ENCODE measurements around the gene DOK7. TPM values are rescaled to one million over a fixed set of nuclear protein-coding genes. Genes with fewer than 3 reads are reported as not detected.
"Not testable (repeated sequence)": the region's sequence is repeated elsewhere in the genome, so short reads cannot be mapped to it uniquely, and the experiment has no call there.

The DOK7 gene
- total RNA-seq, 1 experiment from 2014 or later, result 7.6 TPM

DNA sequence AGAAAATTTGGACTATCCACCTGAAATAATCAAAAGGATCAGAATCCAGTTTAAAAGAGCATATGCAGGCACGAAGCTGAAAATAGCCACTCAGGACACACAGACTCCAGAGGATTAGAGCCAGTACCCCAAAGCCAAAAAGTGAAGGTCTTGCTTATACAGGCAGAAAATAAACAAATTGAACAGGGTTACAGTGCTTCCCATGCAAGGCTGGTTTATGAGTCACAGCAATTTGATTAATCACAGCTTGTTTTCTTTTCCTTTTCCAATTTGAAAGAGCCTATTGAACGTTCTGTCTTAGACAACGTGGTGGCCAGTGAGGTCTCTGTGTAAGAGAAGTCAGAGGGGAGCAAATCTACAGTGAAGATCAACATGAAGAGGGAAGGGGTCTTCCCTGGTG is 11.2 kb upstream of the DOK7 start:
- ChIA-PET POLR2A (ENCODE audit: unreplicated experiment) (no interaction called here), CTCF (interaction anchor here (0.6 to 1.2 kb wide), 3 partner anchors 9 to 106 kb away, joined by 3 read pairs; no protein-coding TSS in a partner anchor)
- Histone ChIP-seq H3K4me3 (no peak overlapping the region), H3F3A (ENCODE audit: insufficient read depth, low read depth) (peaks cover 4% of the 10 kb centered on the region; the same call in 1 of the 2 replicates), H3K27ac (no peak overlapping the region), H3K4me2 (peak overlapping the region; percentile 20; the same call in 1 of the 2 replicates), H3K36me3 (ENCODE audit: low read depth) (no peaks in the 10 kb centered on the region), H3K9me3 (ENCODE audit: insufficient read depth, low read depth) (no peaks in the 10 kb centered on the region), H4K20me1 (ENCODE audit: insufficient read depth) (no peaks in the 10 kb centered on the region), H3K4me1 (replicated peaks; ENCODE audit: insufficient read depth) (peaks cover 10% of the 10 kb centered on the region), H3K27me3 (ENCODE audit: insufficient read depth, low read depth) (no peaks in the 10 kb centered on the region), H2AFZ (no peak overlapping the region), H3K9me2 (ENCODE audit: insufficient read depth) (no peaks in the 10 kb centered on the region), H3K79me2 (ENCODE audit: low read depth) (no peaks in the 10 kb centered on the region)
- no peak for TF ChIP-seq EZH2 (IDR thresholded peaks at IDR 0.05; ENCODE audit: low read depth)
- TF ChIP-seq, protein P1, sequence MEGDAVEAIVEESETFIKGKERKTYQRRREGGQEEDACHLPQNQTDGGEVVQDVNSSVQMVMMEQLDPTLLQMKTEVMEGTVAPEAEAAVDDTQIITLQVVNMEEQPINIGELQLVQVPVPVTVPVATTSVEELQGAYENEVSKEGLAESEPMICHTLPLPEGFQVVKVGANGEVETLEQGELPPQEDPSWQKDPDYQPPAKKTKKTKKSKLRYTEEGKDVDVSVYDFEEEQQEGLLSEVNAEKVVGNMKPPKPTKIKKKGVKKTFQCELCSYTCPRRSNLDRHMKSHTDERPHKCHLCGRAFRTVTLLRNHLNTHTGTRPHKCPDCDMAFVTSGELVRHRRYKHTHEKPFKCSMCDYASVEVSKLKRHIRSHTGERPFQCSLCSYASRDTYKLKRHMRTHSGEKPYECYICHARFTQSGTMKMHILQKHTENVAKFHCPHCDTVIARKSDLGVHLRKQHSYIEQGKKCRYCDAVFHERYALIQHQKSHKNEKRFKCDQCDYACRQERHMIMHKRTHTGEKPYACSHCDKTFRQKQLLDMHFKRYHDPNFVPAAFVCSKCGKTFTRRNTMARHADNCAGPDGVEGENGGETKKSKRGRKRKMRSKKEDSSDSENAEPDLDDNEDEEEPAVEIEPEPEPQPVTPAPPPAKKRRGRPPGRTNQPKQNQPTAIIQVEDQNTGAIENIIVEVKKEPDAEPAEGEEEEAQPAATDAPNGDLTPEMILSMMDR (conservative IDR thresholded peaks at IDR 0.05), result no peak
- BruUV-seq (replicated peaks), result no TSS peak
- intact Hi-C loops (cut with micrococcal nuclease; ENCODE audit: unreplicated experiment), result no loop called here
- peak in 1 of 2 experiments; percentile 58 for DNase-seq

DNA sequence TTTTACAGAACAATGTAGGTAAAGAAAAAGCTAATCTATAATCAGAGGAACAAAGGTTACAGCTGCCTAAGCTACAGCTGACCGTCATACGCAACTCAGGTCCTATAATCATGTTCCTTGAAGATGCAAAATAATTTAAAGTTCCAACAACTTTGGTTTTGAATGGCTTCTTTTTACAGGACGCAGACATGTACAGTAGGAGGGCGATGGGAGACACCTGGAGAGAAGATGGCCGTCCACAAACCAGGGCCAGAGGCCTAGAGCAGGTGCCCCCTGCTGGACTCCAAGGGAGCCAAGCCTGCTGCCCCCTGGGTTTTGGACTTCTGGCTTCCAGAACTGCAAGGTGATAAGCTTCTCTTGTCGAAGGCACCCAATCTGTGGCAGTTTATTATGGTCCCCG is 10.7 kb upstream of the DOK7 start:
- Histone ChIP-seq H3K4me2 (peak overlapping the region; percentile 20; the same call in 1 of the 2 replicates), H4K20me1 (ENCODE audit: insufficient read depth) (no peaks in the 10 kb centered on the region), H2AFZ (no peak overlapping the region), H3K27me3 (ENCODE audit: insufficient read depth, low read depth) (no peaks in the 10 kb centered on the region), H3K36me3 (ENCODE audit: low read depth) (no peaks in the 10 kb centered on the region), H3F3A (ENCODE audit: insufficient read depth, low read depth) (peaks cover 4% of the 10 kb centered on the region; the same call in 1 of the 2 replicates), H3K79me2 (ENCODE audit: low read depth) (no peaks in the 10 kb centered on the region), H3K4me1 (replicated peaks; ENCODE audit: insufficient read depth) (peaks cover 10% of the 10 kb centered on the region), H3K9me2 (ENCODE audit: insufficient read depth) (no peaks in the 10 kb centered on the region), H3K4me3 (no peak overlapping the region), H3K27ac (no peak overlapping the region), H3K9me3 (ENCODE audit: insufficient read depth, low read depth) (no peaks in the 10 kb centered on the region)
- POLR2A ChIA-PET (ENCODE audit: unreplicated experiment), result no interaction called here
- no peak for DNase-seq
- intact Hi-C loops (cut with micrococcal nuclease; ENCODE audit: unreplicated experiment), result no loop called here
- no TSS peak for BruUV-seq (replicated peaks)
- no peak for TF ChIP-seq EZH2 (IDR thresholded peaks at IDR 0.05; ENCODE audit: low read depth)
- TF ChIP-seq, protein P1 (conservative IDR thresholded peaks at IDR 0.05), result 0 out of 2 replicates have a peak, but pooled peaks have one; percentile 19
- CTCF ChIA-PET, result interaction anchor here (1.2 kb wide), 2 partner anchors 28 to 106 kb away, joined by 3 read pairs; no protein-coding TSS in a partner anchor

DNA sequence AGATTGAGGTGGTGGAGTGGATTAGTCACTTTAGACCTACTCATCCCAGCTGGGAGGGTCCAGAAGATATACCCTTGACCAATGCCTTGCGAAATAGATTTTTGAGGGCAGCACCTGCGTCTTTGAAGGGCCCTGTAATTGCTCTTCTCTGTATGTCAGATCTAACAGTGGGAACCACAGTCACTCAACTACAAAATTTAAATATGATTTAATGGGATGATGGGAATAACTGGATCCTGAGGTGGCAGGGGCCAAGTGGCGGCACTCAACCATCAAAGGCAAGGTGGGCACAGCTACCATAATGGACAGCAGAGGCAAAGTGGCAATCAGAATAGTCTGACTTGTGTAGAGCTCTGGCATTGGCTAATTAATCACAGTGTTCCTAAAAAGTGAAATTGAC is 7.5 kb upstream of the DOK7 start:
- H3F3A ChIP-seq (ENCODE audit: insufficient read depth, low read depth); H4K20me1 ChIP-seq (ENCODE audit: insufficient read depth); H3K27ac ChIP-seq; H3K9me3 ChIP-seq (ENCODE audit: insufficient read depth, low read depth); POLR2A ChIA-PET (ENCODE audit: unreplicated experiment); H3K4me3 ChIP-seq; H3K4me2 ChIP-seq; H3K9me2 ChIP-seq (ENCODE audit: insufficient read depth); H3K36me3 ChIP-seq (ENCODE audit: low read depth); CTCF ChIA-PET; H3K79me2 ChIP-seq (ENCODE audit: low read depth); intact Hi-C loops (cut with micrococcal nuclease; ENCODE audit: unreplicated experiment); BruUV-seq (replicated peaks); H3K27me3 ChIP-seq (ENCODE audit: insufficient read depth, low read depth); DNase-seq; H2AFZ ChIP-seq: not testable (repeated sequence)
- peaks cover 11% of the 10 kb centered on the region for H3K4me1 ChIP-seq (replicated peaks; ENCODE audit: insufficient read depth)

DNA sequence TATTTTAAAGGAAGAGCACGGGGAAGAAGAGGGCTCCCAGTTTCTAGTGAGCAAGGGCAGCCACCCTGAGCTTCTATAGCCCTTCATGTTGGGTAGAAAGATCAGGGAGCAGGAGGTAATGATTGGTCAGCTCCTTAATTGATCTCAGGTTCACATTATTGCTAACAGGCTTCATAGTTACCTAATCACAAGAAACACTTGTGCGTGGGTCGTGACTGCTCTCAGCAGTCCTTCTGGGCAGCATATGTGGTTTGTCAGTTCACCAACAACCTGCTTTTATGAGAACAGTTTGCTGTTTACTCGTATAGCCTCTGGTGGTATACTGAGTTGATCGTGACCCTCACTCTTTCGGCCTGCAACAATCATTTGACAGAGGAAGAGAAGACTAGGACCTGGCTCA is 4.7 kb upstream of the DOK7 start:
- Histone ChIP-seq H3K4me3 (no peak overlapping the region), H4K20me1 (ENCODE audit: insufficient read depth) (no peaks in the 10 kb centered on the region), H3K27ac (no peak overlapping the region), H3K4me2 (no peak overlapping the region), H3K4me1 (replicated peaks; ENCODE audit: insufficient read depth) (peaks cover 21% of the 10 kb centered on the region), H2AFZ (no peak overlapping the region), H3K36me3 (ENCODE audit: low read depth) (no peaks in the 10 kb centered on the region), H3K79me2 (ENCODE audit: low read depth) (no peaks in the 10 kb centered on the region), H3K9me2 (ENCODE audit: insufficient read depth) (no peaks in the 10 kb centered on the region), H3F3A (ENCODE audit: insufficient read depth, low read depth) (peaks cover 7% of the 10 kb centered on the region; the same call in 1 of the 2 replicates), H3K9me3 (ENCODE audit: insufficient read depth, low read depth) (no peaks in the 10 kb centered on the region), H3K27me3 (ENCODE audit: insufficient read depth, low read depth) (no peaks in the 10 kb centered on the region)
- no peak for TF ChIP-seq EZH2 (IDR thresholded peaks at IDR 0.05; ENCODE audit: low read depth)
- TF ChIP-seq, protein P1 (conservative IDR thresholded peaks at IDR 0.05), result no peak
- no TSS peak for BruUV-seq (replicated peaks)
- DNase-seq, result no peak
- ChIA-PET CTCF (no interaction called here), POLR2A (ENCODE audit: unreplicated experiment) (no interaction called here)
- intact Hi-C loops (cut with micrococcal nuclease; ENCODE audit: unreplicated experiment), result no loop called here

DNA sequence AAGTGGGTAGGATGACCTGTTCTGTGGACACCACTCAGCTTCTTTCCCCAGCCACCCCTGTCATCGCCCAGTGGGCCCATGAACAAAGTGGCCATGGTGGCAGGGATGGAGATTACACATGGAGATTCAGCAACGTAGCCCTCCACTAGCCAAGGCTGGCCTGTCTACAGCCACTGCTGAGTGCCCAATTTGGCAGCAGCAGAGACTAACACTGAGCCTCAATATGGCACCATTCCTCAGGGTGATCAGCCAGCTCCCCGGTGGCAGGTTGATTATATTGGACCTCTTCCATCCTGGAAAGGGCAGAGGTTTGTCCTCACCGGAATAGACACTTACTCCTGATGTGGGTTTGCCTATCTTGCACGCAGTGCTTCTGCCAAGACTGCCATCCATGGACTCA is 4.0 kb upstream of the DOK7 start:
- DNase-seq; H4K20me1 ChIP-seq (ENCODE audit: insufficient read depth); POLR2A ChIA-PET (ENCODE audit: unreplicated experiment); H3F3A ChIP-seq (ENCODE audit: insufficient read depth, low read depth); intact Hi-C loops (cut with micrococcal nuclease; ENCODE audit: unreplicated experiment); H3K27me3 ChIP-seq (ENCODE audit: insufficient read depth, low read depth); H3K36me3 ChIP-seq (ENCODE audit: low read depth); H3K9me2 ChIP-seq (ENCODE audit: insufficient read depth); CTCF ChIA-PET; H2AFZ ChIP-seq; H3K27ac ChIP-seq; H3K4me2 ChIP-seq; BruUV-seq (replicated peaks); H3K4me3 ChIP-seq; H3K9me3 ChIP-seq (ENCODE audit: insufficient read depth, low read depth); H3K79me2 ChIP-seq (ENCODE audit: low read depth): not testable (repeated sequence)
- peaks cover 21% of the 10 kb centered on the region for H3K4me1 ChIP-seq (replicated peaks; ENCODE audit: insufficient read depth)

All from PC-9 (cell line).